ENCODE results near the gene ADAT3.

- TF ChIP-seq CTCF (IDR thresholded peaks at IDR 0.05) (no peak), POLR2A (IDR thresholded peaks at IDR 0.05) (no peak)
Observed at GRCh38 chr19:1857648-1858326, 47.4 kb upstream of the ADAT3 start.
